ENCODE data around the gene TMOD1.

Gene TMOD1

GRCh38 chr9:97561501-97561900 is 60.0 kb downstream of the TMOD1 start:
- TF ChIP-seq CTCF (IDR thresholded peaks at IDR 0.05; ENCODE audit: insufficient read depth, missing control alignments), result no peak
- DNase-seq (ENCODE audit: insufficient read length, low spot score) (no peak), FAIRE-seq (no peak)

GRCh38 chr9:97562542-97562941 is 61.1 kb downstream of the TMOD1 start:
- DNase-seq (ENCODE audit: insufficient read length, low spot score) (no peak), FAIRE-seq (no peak)
- no peak for TF ChIP-seq CTCF (IDR thresholded peaks at IDR 0.05; ENCODE audit: insufficient read depth, missing control alignments)

- no peak for DNase-seq (ENCODE audit: insufficient read length, low spot score)
- TF ChIP-seq CTCF (IDR thresholded peaks at IDR 0.05; ENCODE audit: insufficient read depth, missing control alignments), result no peak
- FAIRE-seq, result no peak
These were observed 62.1 kb downstream of the TMOD1 start for GRCh38 chr9:97563458-97564135.

- no peak for DNase-seq (ENCODE audit: insufficient read length, low spot score)
- no peak for TF ChIP-seq CTCF (IDR thresholded peaks at IDR 0.05; ENCODE audit: insufficient read depth, missing control alignments)
- no peak for FAIRE-seq
These were observed 63.1 kb downstream of the TMOD1 start for GRCh38 chr9:97564291-97565175.

GRCh38 chr9:97565262-97565661 is 63.8 kb downstream of the TMOD1 start:
- TF ChIP-seq CTCF (IDR thresholded peaks at IDR 0.05; ENCODE audit: insufficient read depth, missing control alignments), result no peak
- FAIRE-seq, result no peak

GRCh38 chr9:97567182-97567893 is 65.9 kb downstream of the TMOD1 start:
- DNase-seq (ENCODE audit: insufficient read length, low spot score), result no peak
- FAIRE-seq, result no peak
- no peak for TF ChIP-seq CTCF (IDR thresholded peaks at IDR 0.05; ENCODE audit: insufficient read depth, missing control alignments)

More at GRCh38 chr9:97565262-97565661, 63.8 kb downstream of the TMOD1 start:
- no peak for DNase-seq (ENCODE audit: insufficient read length, low spot score)
